Activated naive CD8-positive, alpha-beta T cell treated with anti-CD3 and anti-CD28 coated beads, Interleukin-2, amount 10 ng/mL, durations not matched to agents 7 days and 5 days (primary cell): Measurements from ENCODE around the gene TTC33. TPM values are rescaled to one million over a fixed set of nuclear protein-coding genes. Genes with fewer than 3 reads are reported as not detected.
"Not testable (repeated sequence)": the region's sequence is repeated elsewhere in the genome, so short reads cannot be mapped to it uniquely, and the experiment has no call there.

ENCODE experiments used
- ATAC-seq: fragments of 150-1000 bp; cut with Tn5 transposase; one replicate; pipeline ENCODE4 v1.10.0; 2021; ENCODE audit warnings: low read depth, moderate library complexity
- POLR2A ChIA-PET: fragments of 350-600 bp; sonication (Branson Sonifier 250); formaldehyde crosslinking; loops from one replicate; lab custom pipeline; 2021; ENCODE audit warnings: antibody characterized with exemption; lab: Charles Lee
- DNase-seq: peaks from one replicate; pipeline ENCODE4 v3.0.0; 2021
- H3K27ac Mint-ChIP-seq: one replicate; pipeline ENCODE4 v1.8.0; 2022; ENCODE audit warnings: mild to moderate bottlenecking, mixed read lengths
- H3K27me3 Mint-ChIP-seq: one replicate; pipeline ENCODE4 v1.8.0; 2022; ENCODE audit warnings: mild to moderate bottlenecking, moderate library complexity, mixed read lengths
- H3K36me3 Mint-ChIP-seq: one replicate; pipeline ENCODE4 v1.8.0; 2021; ENCODE audit warnings: mild to moderate bottlenecking, mixed read lengths
- H3K4me1 Mint-ChIP-seq: one replicate; pipeline ENCODE4 v1.8.0; 2021; ENCODE audit warnings: mixed read lengths
- H3K4me3 Mint-ChIP-seq: one replicate; pipeline ENCODE4 v1.8.0; 2022; ENCODE audit warnings: mild to moderate bottlenecking, moderate library complexity, mixed read lengths
- H3K9me3 Mint-ChIP-seq: one replicate; pipeline ENCODE4 v1.8.0; 2021; ENCODE audit warnings: mixed read lengths
- total RNA-seq, 2 experiments: library from RNA; stranded (reverse); gene quantifications; one replicate each; pipeline ENCODE4 v1.2.3, GENCODE V29; 2021

TTC33 gene
- total RNA-seq, 2 experiments from 2014 or later = 12.2 to 14.8 TPM

- H3K4me1 Mint-ChIP-seq = peaks cover 14% of the 10 kb centered on the region
- no peak for DNase-seq
- peaks cover 1% of the 10 kb centered on the region for H3K36me3 Mint-ChIP-seq
- H3K4me3 Mint-ChIP-seq = no peak overlapping the region
- peaks cover 3% of the 10 kb centered on the region for H3K27me3 Mint-ChIP-seq
- POLR2A ChIA-PET = no interaction called here
- no peak for ATAC-seq
- H3K27ac Mint-ChIP-seq = no peak overlapping the region
- no peaks in the 10 kb centered on the region for H3K9me3 Mint-ChIP-seq
Measured at GRCh38 chr5:40666657-40667056, 89.1 kb downstream of the TTC33 start.

- no peak overlapping the region for H3K4me3 Mint-ChIP-seq
- POLR2A ChIA-PET = no interaction called here
Measured at GRCh38 chr5:40665635-40666298, 90.0 kb downstream of the TTC33 start.

GRCh38 chr5:40660751-40661150 lies 95.0 kb downstream of the TTC33 start:
- H3K9me3 Mint-ChIP-seq = peaks cover 3% of the 10 kb centered on the region
- H3K27me3 Mint-ChIP-seq = no peaks in the 10 kb centered on the region
- H3K36me3 Mint-ChIP-seq = peaks cover 12% of the 10 kb centered on the region
- POLR2A ChIA-PET = no interaction called here
- H3K27ac Mint-ChIP-seq = no peak overlapping the region
- no peak overlapping the region for H3K4me3 Mint-ChIP-seq
- peaks cover 16% of the 10 kb centered on the region for H3K4me1 Mint-ChIP-seq
- ATAC-seq (no peak), DNase-seq (no peak)

More at GRCh38 chr5:40665635-40666298, 90.0 kb downstream of the TTC33 start:
- Mint-ChIP-seq H3K4me1 (peaks cover 14% of the 10 kb centered on the region), H3K9me3 (no peaks in the 10 kb centered on the region), H3K27me3 (peaks cover 3% of the 10 kb centered on the region), H3K27ac (no peak overlapping the region), H3K36me3 (peaks cover 1% of the 10 kb centered on the region)
- no peak for ATAC-seq
- no peak for DNase-seq

- DNase-seq (no peak), ATAC-seq (no peak)
- POLR2A ChIA-PET = no interaction called here
- Mint-ChIP-seq H3K36me3 (peaks cover 10% of the 10 kb centered on the region), H3K4me1 (peaks cover 47% of the 10 kb centered on the region), H3K27me3 (no peaks in the 10 kb centered on the region), H3K9me3 (peaks cover 3% of the 10 kb centered on the region), H3K4me3 (no peak overlapping the region), H3K27ac (no peak overlapping the region)
Measured at GRCh38 chr5:40656766-40657165, 99.0 kb downstream of the TTC33 start.

GRCh38 chr5:40656091-40656490 lies 99.7 kb downstream of the TTC33 start:
- H3K4me1 Mint-ChIP-seq = peaks cover 49% of the 10 kb centered on the region
- not testable (repeated sequence) for H3K9me3 Mint-ChIP-seq, ATAC-seq, H3K27me3 Mint-ChIP-seq, H3K4me3 Mint-ChIP-seq, DNase-seq, H3K27ac Mint-ChIP-seq
- peaks cover 10% of the 10 kb centered on the region for H3K36me3 Mint-ChIP-seq
- POLR2A ChIA-PET = interaction anchor here (5.0 kb wide), 1 partner anchor 25 kb away, joined by 83 read pairs; the partner anchor contains the start of gene PTGER4

- Mint-ChIP-seq H3K4me3 (peak overlapping the region; percentile 95), H3K27me3 (no peaks in the 10 kb centered on the region), H3K36me3 (peaks cover 12% of the 10 kb centered on the region), H3K4me1 (peaks cover 53% of the 10 kb centered on the region), H3K27ac (peak overlapping the region; percentile 98), H3K9me3 (peaks cover 3% of the 10 kb centered on the region)
- ATAC-seq (peak; percentile 8), DNase-seq (no peak)
- POLR2A ChIA-PET = interaction anchor here (0.6 to 5.0 kb wide), 3 partner anchors 9 to 67 kb away, joined by 3 to 83 read pairs (median 3); partner anchors contain the start of gene PTGER4
Measured at GRCh38 chr5:40655138-40655537, 100.6 kb downstream of the TTC33 start.

- Mint-ChIP-seq H3K4me1 (peaks cover 60% of the 10 kb centered on the region), H3K27me3 (no peaks in the 10 kb centered on the region), H3K27ac (peak overlapping the region; percentile 98), H3K4me3 (peak overlapping the region; percentile 95), H3K9me3 (peaks cover 3% of the 10 kb centered on the region), H3K36me3 (peaks cover 12% of the 10 kb centered on the region)
- DNase-seq = no peak
- no peak for ATAC-seq
- POLR2A ChIA-PET = interaction anchor here (0.6 to 5.0 kb wide), 7 partner anchors 8 to 249 kb away, joined by 3 to 83 read pairs (median 4); partner anchors contain the start of gene PTGER4
Measured at GRCh38 chr5:40654377-40654991, 101.3 kb downstream of the TTC33 start.

GRCh38 chr5:40653221-40654022 lies 102.3 kb downstream of the TTC33 start:
- Mint-ChIP-seq H3K4me3 (peak overlapping the region; percentile 95), H3K36me3 (peaks cover 18% of the 10 kb centered on the region), H3K27me3 (no peaks in the 10 kb centered on the region), H3K4me1 (peaks cover 65% of the 10 kb centered on the region), H3K9me3 (peaks cover 3% of the 10 kb centered on the region), H3K27ac (peak overlapping the region; percentile 98)
- DNase-seq (peak; percentile 44), ATAC-seq (peak; percentile 45)
- POLR2A ChIA-PET = interaction anchor here (0.6 to 5.0 kb wide), 10 partner anchors 13 to 275 kb away, joined by 3 to 83 read pairs (median 4); partner anchors contain the start of gene PTGER4

- DNase-seq (peak; percentile 41), ATAC-seq (peak; percentile 49)
- H3K9me3 Mint-ChIP-seq = peaks cover 10% of the 10 kb centered on the region
- no peaks in the 10 kb centered on the region for H3K27me3 Mint-ChIP-seq
- peak overlapping the region; percentile 98 for H3K27ac Mint-ChIP-seq
- peak overlapping the region; percentile 95 for H3K4me3 Mint-ChIP-seq
- POLR2A ChIA-PET = interaction anchor here (0.7 to 5.0 kb wide), 9 partner anchors 10 to 248 kb away, joined by 3 to 83 read pairs (median 3); partner anchors contain the start of gene PTGER4
- peaks cover 21% of the 10 kb centered on the region for H3K36me3 Mint-ChIP-seq
- H3K4me1 Mint-ChIP-seq = peaks cover 64% of the 10 kb centered on the region
Measured at GRCh38 chr5:40652441-40653220, 103.1 kb downstream of the TTC33 start.

GRCh38 chr5:40651201-40651600 lies 104.6 kb downstream of the TTC33 start:
- H3K27ac Mint-ChIP-seq = no peak overlapping the region
- H3K27me3 Mint-ChIP-seq = no peaks in the 10 kb centered on the region
- DNase-seq (no peak), ATAC-seq (no peak)
- POLR2A ChIA-PET = interaction anchor here (5.0 kb wide), 1 partner anchor 30 kb away, joined by 83 read pairs; the partner anchor contains the start of gene PTGER4
- peaks cover 19% of the 10 kb centered on the region for H3K36me3 Mint-ChIP-seq
- peaks cover 11% of the 10 kb centered on the region for H3K9me3 Mint-ChIP-seq
- H3K4me1 Mint-ChIP-seq = peaks cover 58% of the 10 kb centered on the region
- no peak overlapping the region for H3K4me3 Mint-ChIP-seq

GRCh38 chr5:40649463-40650030 lies 106.2 kb downstream of the TTC33 start:
- Mint-ChIP-seq H3K27me3 (no peaks in the 10 kb centered on the region), H3K4me3 (peak overlapping the region; percentile 26), H3K36me3 (peaks cover 31% of the 10 kb centered on the region), H3K4me1 (peaks cover 52% of the 10 kb centered on the region), H3K27ac (peak overlapping the region; percentile 78), H3K9me3 (peaks cover 16% of the 10 kb centered on the region)
- POLR2A ChIA-PET = interaction anchor here (2.2 kb wide), 1 partner anchor 31 kb away, joined by 4 read pairs; no protein-coding TSS in a partner anchor
- DNase-seq (no peak), ATAC-seq (no peak)

- no peak for ATAC-seq
- no peak overlapping the region for H3K4me3 Mint-ChIP-seq
- no peaks in the 10 kb centered on the region for H3K27me3 Mint-ChIP-seq
- H3K4me1 Mint-ChIP-seq = peaks cover 40% of the 10 kb centered on the region
- no peak for DNase-seq
- POLR2A ChIA-PET = interaction anchor here (2.2 kb wide), 1 partner anchor 33 kb away, joined by 4 read pairs; no protein-coding TSS in a partner anchor
- peaks cover 21% of the 10 kb centered on the region for H3K9me3 Mint-ChIP-seq
- H3K36me3 Mint-ChIP-seq = peaks cover 40% of the 10 kb centered on the region
- peak overlapping the region; percentile 46 for H3K27ac Mint-ChIP-seq
Measured at GRCh38 chr5:40648150-40648549, 107.6 kb downstream of the TTC33 start.
